Testis (tissue), 2 donors: ENCODE measurements around the gene TMEM178B.
"Not testable (repeated sequence)": the region's sequence is repeated elsewhere in the genome, so short reads cannot be mapped to it uniquely, and the experiment has no call there.

Source experiments
- CTCF ChIP-seq, 3 experiments: fragments of 450-650 bp in 2 of 3; fragments of 200-600 bp in 1 of 3; sonication (generic) in 1 of 3; IDR thresholded peaks; one replicate each; pipeline ENCODE4 v1.5.1; 2016 to 2019; ENCODE audit warnings: antibody characterized with exemption in 3 of 3, mild to moderate bottlenecking in 2 of 3, moderate library complexity in 1 of 3
- POLR2A ChIP-seq: fragments of 450-650 bp; IDR thresholded peaks from one replicate; pipeline ENCODE4 v1.6.1; 2017; ENCODE audit warnings: antibody characterized with exemption, mild to moderate bottlenecking, moderate library complexity

- TF ChIP-seq CTCF (IDR thresholded peaks at IDR 0.05); POLR2A: not testable (repeated sequence)
These were observed 35.8 kb upstream of the TMEM178B start for GRCh38 chr7:141038100-141038499.
